Esophagus squamous epithelium (tissue), 5 donors: ENCODE results near the gene SLC12A8. TPM values are rescaled to one million over a fixed set of nuclear protein-coding genes. Genes with fewer than 3 reads are reported as not detected.

Source experiments
- DNase-seq: peaks from one replicate; lab custom pipeline; 2025; lab: John Stamatoyannopoulos, UW
- H3K27ac ChIP-seq, 4 donors: fragments of 200-600 bp; sonication (generic); one replicate each; pipeline ENCODE4 v1.5.1; 2016 to 2019; ENCODE audit warnings: mild to moderate bottlenecking in 1 of 4
- H3K27me3 ChIP-seq, 4 donors: fragments of 200-600 bp; sonication (generic); 1 replicate in 3 of 4; 2 replicates in 1 of 4; pipeline versions ENCODE4 v1.5.1 to v1.6.0; 2017 to 2021; ENCODE audit warnings: antibody characterized with exemption in 1 of 4
- H3K36me3 ChIP-seq, 3 donors: fragments of 200-600 bp; sonication (generic); one replicate each; pipeline ENCODE4 v1.5.1; 2016 to 2019
- H3K4me1 ChIP-seq, 3 donors: fragments of 200-600 bp; sonication (generic); one replicate each; pipeline ENCODE4 v1.5.1; 2017 to 2019
- H3K4me3 ChIP-seq, 4 donors: fragments of 200-600 bp; sonication (generic); 1 replicate in 3 of 4; 2 replicates in 1 of 4; pipeline ENCODE4 v1.5.1; 2016 to 2019; ENCODE audit warnings: mild to moderate bottlenecking in 2 of 4, moderate library complexity in 1 of 4
- H3K9me3 ChIP-seq, 3 donors: fragments of 200-600 bp; sonication (generic); one replicate each; pipeline ENCODE4 v1.5.1; 2016 to 2019
- CTCF ChIP-seq, 6 experiments: fragments of 450-650 bp in 4 of 6; fragments of 200-600 bp in 2 of 6; sonication (generic) in 2 of 6; IDR thresholded peaks; one replicate each; pipeline ENCODE4 v1.5.1; 2016 to 2019; ENCODE audit warnings: antibody characterized with exemption in 6 of 6, mild to moderate bottlenecking in 4 of 6, moderate library complexity in 4 of 6
- POLR2A ChIP-seq, 4 donors: fragments of 450-650 bp; IDR thresholded peaks; one replicate each; pipeline ENCODE4 v1.6.1; 2017; ENCODE audit warnings: antibody characterized with exemption in 4 of 4, mild to moderate bottlenecking in 4 of 4, moderate library complexity in 3 of 4
- WGBS, 2 donors: methylation state at CpG; one replicate each; pipeline ENCODE4 v1.1.5; 2018; 5-methylcytosine and 5-hydroxymethylcytosine counted together
- intact Hi-C: fragments of 100-400 bp; cut with DNase I; formaldehyde crosslinking; loops from one replicate; pipeline ENCODE4 v1.15.0; 2022
- total RNA-seq, 4 donors: library from RNA; depleted of rRNA; stranded (reverse); fragments of >200 nt; gene quantifications; one replicate each; pipeline ENCODE4 v1.1.0, GENCODE V29; 2016
- donor health status: DM: yes; HTN: yes; CAD: no.

The SLC12A8 gene
- total RNA-seq, 4 donors from 2014 or later = 9.9 to 15.9 (median 13.8) TPM

GRCh38 chr3:125067225-125067624 is 145.3 kb downstream of the SLC12A8 start:
- 77 to 82% methylated on average over 3 of the region's 3 CpGs for WGBS, 2 donors
- Histone ChIP-seq H3K4me3 (no peak overlapping the region), H3K27me3 (no peaks in the 10 kb centered on the region), H3K4me1 (peaks cover 9 to 14% (median 14%) of the 10 kb centered on the region in 3 donors), H3K27ac (no peak overlapping the region), H3K9me3 (no peaks in the 10 kb centered on the region), H3K36me3 (no peaks in the 10 kb centered on the region)
- intact Hi-C loops = no loop called here
- TF ChIP-seq POLR2A (IDR thresholded peaks at IDR 0.05) (no peak), CTCF (IDR thresholded peaks at IDR 0.05) (no peak)
- no peak for DNase-seq

DNA sequence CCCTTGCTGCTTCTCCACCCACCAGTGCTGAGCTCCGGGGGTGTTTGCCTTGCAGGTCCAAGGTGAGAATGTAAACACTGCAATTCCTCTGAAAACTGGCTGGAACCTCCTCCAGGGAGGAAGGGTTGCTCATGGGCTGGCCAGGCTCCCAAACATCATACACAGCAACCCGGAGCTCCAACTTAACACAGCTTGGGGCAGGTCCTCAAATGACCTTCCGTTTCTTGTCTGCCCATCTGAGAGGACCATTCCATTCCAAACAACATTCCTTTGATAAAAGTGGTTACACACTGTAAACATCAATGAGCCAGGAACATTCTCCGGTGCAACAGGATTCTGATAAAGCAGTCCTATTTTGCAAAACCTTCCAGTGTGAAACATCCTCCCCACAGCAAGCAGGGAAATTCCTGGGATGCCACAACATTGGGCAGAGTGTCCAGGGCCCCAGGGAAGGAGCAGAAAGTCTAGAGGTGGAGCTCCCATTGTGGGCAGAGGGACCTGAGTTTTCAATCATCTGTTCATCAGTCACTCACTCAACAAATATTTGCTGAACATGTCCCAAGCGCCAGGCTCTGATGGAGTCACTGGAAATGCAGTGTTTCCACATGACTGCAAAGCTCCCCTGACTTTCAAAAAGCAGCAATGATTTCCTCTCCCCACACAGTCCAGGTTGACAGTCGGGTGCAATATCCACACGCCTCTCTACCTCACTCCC is 149.5 kb downstream of the SLC12A8 start:
- Histone ChIP-seq H3K4me3 (no peak overlapping the region), H3K4me1 (peaks cover 9 to 29% (median 25%) of the 10 kb centered on the region in 3 donors), H3K9me3 (no peaks in the 10 kb centered on the region), H3K27ac (peak overlapping the region in 2 of 4 donors; percentile 2 to 78), H3K36me3 (no peaks in the 10 kb centered on the region), H3K27me3 (no peaks in the 10 kb centered on the region)
- TF ChIP-seq CTCF (IDR thresholded peaks at IDR 0.05) = no peak
- TF ChIP-seq POLR2A (IDR thresholded peaks at IDR 0.05) = no peak
- 19 to 24% methylated on average over 6 to 7 of the region's 7 CpGs for WGBS, 2 donors
- no peak for DNase-seq
- intact Hi-C loops = no loop called here

DNA sequence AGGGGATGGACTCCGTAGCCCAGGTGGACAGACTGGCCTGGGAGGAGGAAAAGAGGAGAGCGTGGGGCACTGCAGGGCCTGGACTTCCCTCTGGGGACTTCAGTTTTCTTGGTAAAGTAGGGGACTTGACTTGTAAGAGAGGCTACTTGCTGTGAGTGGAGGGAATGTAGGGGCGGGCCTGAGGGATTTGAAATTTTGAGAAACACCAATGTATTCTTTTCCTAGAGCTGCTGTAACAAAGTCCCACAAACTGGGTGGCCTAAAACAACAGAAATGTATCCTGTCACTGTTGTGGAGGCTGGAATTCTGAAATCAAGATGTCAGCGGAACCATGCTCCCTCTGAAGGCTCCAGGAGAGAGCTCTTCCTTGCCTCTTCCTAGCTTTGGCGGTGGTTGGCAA is 150.9 kb downstream of the SLC12A8 start:
- Histone ChIP-seq H3K4me1 (peaks cover 18 to 43% (median 33%) of the 10 kb centered on the region in 3 donors), H3K36me3 (no peaks in the 10 kb centered on the region), H3K9me3 (no peaks in the 10 kb centered on the region), H3K27ac (peak overlapping the region; percentile 3 to 78 (median 73)), H3K27me3 (no peaks in the 10 kb centered on the region), H3K4me3 (no peak overlapping the region)
- TF ChIP-seq POLR2A (IDR thresholded peaks at IDR 0.05) = no peak
- no peak for TF ChIP-seq CTCF (IDR thresholded peaks at IDR 0.05)
- intact Hi-C loops = no loop called here
- WGBS, 2 donors = 89 to 94% methylated on average over 5 of the region's 5 CpGs
- no peak for DNase-seq

DNA sequence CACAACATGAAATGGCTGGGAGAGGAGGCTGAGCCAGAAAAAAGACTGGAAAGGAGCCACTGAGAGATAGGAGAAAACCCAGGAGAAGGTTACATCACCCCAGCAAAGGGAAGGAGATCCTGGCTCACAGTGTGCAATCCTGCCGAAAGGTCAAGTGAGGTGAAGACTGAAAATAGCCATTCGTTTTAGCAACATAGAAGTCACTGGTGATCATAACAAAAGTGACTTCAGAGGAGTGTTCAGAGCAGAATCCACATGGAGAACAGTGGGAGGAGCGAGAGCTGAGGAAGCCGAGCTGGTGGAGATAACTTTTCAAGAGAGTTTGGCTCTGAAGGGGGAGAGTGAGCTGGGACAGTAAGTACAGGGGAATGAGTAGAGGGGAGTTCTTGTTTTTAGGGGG is 151.4 kb downstream of the SLC12A8 start:
- Histone ChIP-seq H3K27me3 (no peaks in the 10 kb centered on the region), H3K9me3 (no peaks in the 10 kb centered on the region), H3K4me1 (peaks cover 21 to 48% (median 37%) of the 10 kb centered on the region in 3 donors), H3K36me3 (no peaks in the 10 kb centered on the region), H3K4me3 (no peak overlapping the region), H3K27ac (peak overlapping the region in 3 of 4 donors; percentile 68 to 78 (median 78))
- WGBS, 2 donors = 69% methylated on average over 4 of the region's 4 CpGs
- no peak for DNase-seq
- TF ChIP-seq CTCF (IDR thresholded peaks at IDR 0.05) (no peak), POLR2A (IDR thresholded peaks at IDR 0.05) (no peak)
- intact Hi-C loops = no loop called here

- H3K36me3 ChIP-seq = no peaks in the 10 kb centered on the region
- intact Hi-C loops = loop anchor here (10.0 kb wide), 1 partner anchor 85 kb away; no protein-coding TSS in a partner anchor
- H3K9me3 ChIP-seq = no peaks in the 10 kb centered on the region
- no peak overlapping the region for H3K27ac ChIP-seq
- 76 to 80% methylated on average over 7 of the region's 7 CpGs for WGBS, 2 donors
- H3K4me1 ChIP-seq = peaks cover 21 to 57% (median 37%) of the 10 kb centered on the region in 3 donors
- H3K4me3 ChIP-seq = no peak overlapping the region
- TF ChIP-seq POLR2A (IDR thresholded peaks at IDR 0.05) = no peak
- TF ChIP-seq CTCF (IDR thresholded peaks at IDR 0.05) = peak in 1 of 6 experiments; percentile 5
- no peaks in the 10 kb centered on the region for H3K27me3 ChIP-seq
- no peak for DNase-seq
Observed at GRCh38 chr3:125059488-125060245, 152.9 kb downstream of the SLC12A8 start.
